Kidney epithelial cell (primary cell): ENCODE data around the gene CD151. TPM values are rescaled to one million over a fixed set of nuclear protein-coding genes. Genes with fewer than 3 reads are reported as not detected.

Experiments used
- DNase-seq: peaks from one replicate; pipeline ENCODE4 v3.0.0-alpha.2; 2010; ENCODE audit warnings: low read depth
- H3K27me3 ChIP-seq: 2 replicates; pipeline ENCODE4 v1.6.0; 2011; ENCODE audit warnings: low read length; ENCODE audit not compliant: control insufficient read depth, insufficient read depth
- H3K36me3 ChIP-seq: 2 replicates; pipeline ENCODE4 v1.5.1; 2011; ENCODE audit warnings: low read length; ENCODE audit not compliant: control insufficient read depth, insufficient read depth
- H3K4me3 ChIP-seq: 2 replicates; pipeline ENCODE4 v1.5.1; 2011; ENCODE audit warnings: low read depth, mild to moderate bottlenecking, control low read depth, low read length
- CTCF ChIP-seq: IDR thresholded peaks from 2 replicates; pipeline ENCODE4 v1.5.1; 2011; ENCODE audit warnings: mild to moderate bottlenecking, moderate library complexity, low read length, control low read depth, inconsistent platforms; ENCODE audit not compliant: insufficient read depth, poor library complexity, severe bottlenecking
- total RNA-seq: library from RNA; depleted of rRNA; stranded (reverse); fragments of >200 nt; gene quantifications from 2 replicates; pipeline ENCODE4 v1.2.3, GENCODE V29; 2015

CD151 gene
- total RNA-seq, 1 donor from 2014 or later = 644 TPM

GRCh38 chr11:804599-804964 is 28.2 kb upstream of the CD151 start:
- Histone ChIP-seq H3K27me3 (no peaks in the 10 kb centered on the region), H3K4me3 (peak overlapping the region; percentile 43), H3K36me3 (no peaks in the 10 kb centered on the region)
- TF ChIP-seq CTCF = no peak
- DNase-seq = no peak

GRCh38 chr11:808427-809286 is 24.1 kb upstream of the CD151 start:
- DNase-seq = no peak
- Histone ChIP-seq H3K4me3 (peak overlapping the region; percentile 98), H3K36me3 (peaks cover 8% of the 10 kb centered on the region), H3K27me3 (no peaks in the 10 kb centered on the region)
- no peak for TF ChIP-seq CTCF

GRCh38 chr11:809287-810039 is 23.3 kb upstream of the CD151 start, which contains the start of gene RPLP2:
RPLP2 (plus strand) TSS chr11:809967; CDS start chr11:810235, 268 bp downstream.
- H3K4me3 ChIP-seq = peak within 1 kb of the TSS; percentile 98
- no peaks in the 10 kb centered on the region for H3K27me3 ChIP-seq
- peaks cover 8% of the 10 kb centered on the region for H3K36me3 ChIP-seq
- TF ChIP-seq CTCF = no peak
- peak; percentile 76 for DNase-seq

- DNase-seq = no peak
- Histone ChIP-seq H3K27me3 (no peaks in the 10 kb centered on the region), H3K36me3 (peaks cover 8% of the 10 kb centered on the region), H3K4me3 (peak overlapping the region; percentile 98)
- no peak for TF ChIP-seq CTCF
These were observed 22.6 kb upstream of the CD151 start for GRCh38 chr11:810040-810567.

- Histone ChIP-seq H3K4me3 (no peak overlapping the region), H3K27me3 (no peaks in the 10 kb centered on the region), H3K36me3 (peaks cover 8% of the 10 kb centered on the region)
- peak; percentile 15 for TF ChIP-seq CTCF
- DNase-seq = no peak
These were observed 21.1 kb upstream of the CD151 start for GRCh38 chr11:811446-812245.
